ENCODE results near the gene RBM39. TPM values are rescaled to one million over a fixed set of nuclear protein-coding genes. Genes with fewer than 3 reads are reported as not detected.

RBM39 gene
- total and polyA plus RNA-seq, 11 donors = 72.6 to 165 (median 112) TPM

- Histone ChIP-seq H3K27ac (peak overlapping the region in 2 of 12 donors; percentile 5 to 87), H3K4me3 (peak overlapping the region in 9 of 12 donors; percentile 68 to 99 (median 88)), H3K9me3 (no peaks in the 10 kb centered on the region), H3K27me3 (no peaks in the 10 kb centered on the region), H3K4me1 (peaks cover 4 to 26% (median 17%) of the 10 kb centered on the region in 12 donors), H3K36me3 (peaks cover 0 to 65% (median 60%) of the 10 kb centered on the region in 9 donors)
- ATAC-seq (no peak), DNase-seq (no peak)
- intact Hi-C loops (cut with DNase I) = loop anchor here in 3 of 10 donors (5.0 to 10.0 kb wide), 5 partner anchors 45 to 235 kb away; partner anchors contain the start of gene RBM39 (in 1 of the 3)
- 76 to 82% (median 80%) methylated on average over 9 of the region's 9 CpGs for WGBS, 4 donors
- TF ChIP-seq, protein P1, sequence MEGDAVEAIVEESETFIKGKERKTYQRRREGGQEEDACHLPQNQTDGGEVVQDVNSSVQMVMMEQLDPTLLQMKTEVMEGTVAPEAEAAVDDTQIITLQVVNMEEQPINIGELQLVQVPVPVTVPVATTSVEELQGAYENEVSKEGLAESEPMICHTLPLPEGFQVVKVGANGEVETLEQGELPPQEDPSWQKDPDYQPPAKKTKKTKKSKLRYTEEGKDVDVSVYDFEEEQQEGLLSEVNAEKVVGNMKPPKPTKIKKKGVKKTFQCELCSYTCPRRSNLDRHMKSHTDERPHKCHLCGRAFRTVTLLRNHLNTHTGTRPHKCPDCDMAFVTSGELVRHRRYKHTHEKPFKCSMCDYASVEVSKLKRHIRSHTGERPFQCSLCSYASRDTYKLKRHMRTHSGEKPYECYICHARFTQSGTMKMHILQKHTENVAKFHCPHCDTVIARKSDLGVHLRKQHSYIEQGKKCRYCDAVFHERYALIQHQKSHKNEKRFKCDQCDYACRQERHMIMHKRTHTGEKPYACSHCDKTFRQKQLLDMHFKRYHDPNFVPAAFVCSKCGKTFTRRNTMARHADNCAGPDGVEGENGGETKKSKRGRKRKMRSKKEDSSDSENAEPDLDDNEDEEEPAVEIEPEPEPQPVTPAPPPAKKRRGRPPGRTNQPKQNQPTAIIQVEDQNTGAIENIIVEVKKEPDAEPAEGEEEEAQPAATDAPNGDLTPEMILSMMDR (IDR thresholded peaks at IDR 0.05) = no peak
- TF ChIP-seq POLR2A (IDR thresholded peaks at IDR 0.05) = no peak
Observed at GRCh38 chr20:35697696-35698297, 44.3 kb downstream of the RBM39 start.

DNA sequence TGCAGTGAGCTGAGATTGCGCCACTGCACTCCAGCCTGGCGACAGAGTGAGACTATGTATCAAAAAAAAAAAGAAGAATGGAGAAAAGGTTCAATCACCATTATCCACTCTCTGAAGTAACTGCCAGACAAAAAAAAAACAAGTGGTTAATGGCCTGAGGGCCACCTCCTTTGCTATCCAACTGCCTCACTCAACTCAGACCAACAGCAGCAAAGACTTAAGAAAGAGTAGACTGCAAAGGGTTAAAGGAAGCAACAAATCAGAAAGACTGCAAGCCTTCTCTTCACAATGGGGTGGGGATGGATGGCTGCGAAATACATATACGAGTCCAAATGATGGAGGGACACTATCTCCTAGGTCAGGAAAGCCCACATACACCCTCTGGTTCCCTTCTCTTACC is 46.1 kb downstream of the RBM39 start:
- no peak for TF ChIP-seq POLR2A (IDR thresholded peaks at IDR 0.05)
- TF ChIP-seq, protein P1 (IDR thresholded peaks at IDR 0.05) = no peak
- ATAC-seq (no peak), DNase-seq (no peak)
- 77 to 87% (median 85%) methylated on average over 4 of the region's 4 CpGs for WGBS, 4 donors
- H3K9me3 ChIP-seq = no peaks in the 10 kb centered on the region
- H3K4me3 ChIP-seq = no peak overlapping the region
- H3K36me3 ChIP-seq = peaks cover 0 to 65% (median 59%) of the 10 kb centered on the region in 9 donors
- intact Hi-C loops (cut with DNase I) = loop anchor here in 3 of 10 donors (5.0 to 10.0 kb wide), 5 partner anchors 46 to 234 kb away; partner anchors contain the start of gene RBM39 (in 1 of the 3)
- peaks cover 4 to 26% (median 17%) of the 10 kb centered on the region in 12 donors for H3K4me1 ChIP-seq
- H3K27ac ChIP-seq = no peak overlapping the region
- H3K27me3 ChIP-seq = no peaks in the 10 kb centered on the region

- ATAC-seq (no peak), DNase-seq (no peak)
- TF ChIP-seq POLR2A (IDR thresholded peaks at IDR 0.05) = no peak
- no peaks in the 10 kb centered on the region for H3K27me3 ChIP-seq
- H3K9me3 ChIP-seq = no peaks in the 10 kb centered on the region
- H3K27ac ChIP-seq = no peak overlapping the region
- 73 to 83% (median 80%) methylated on average over 2 of the region's 2 CpGs for WGBS, 4 donors
- H3K4me3 ChIP-seq = no peak overlapping the region
- intact Hi-C loops (cut with DNase I) = loop anchor here in 3 of 10 donors (5.0 to 10.0 kb wide), 5 partner anchors 47 to 233 kb away; partner anchors contain the start of gene RBM39 (in 1 of the 3)
- H3K36me3 ChIP-seq = peaks cover 0 to 67% (median 61%) of the 10 kb centered on the region in 9 donors
- peaks cover 4 to 22% (median 15%) of the 10 kb centered on the region in 12 donors for H3K4me1 ChIP-seq
Observed at GRCh38 chr20:35695245-35695749, 46.8 kb downstream of the RBM39 start.

- TF ChIP-seq, protein P1 (IDR thresholded peaks at IDR 0.05) = no peak
- no peak for TF ChIP-seq POLR2A (IDR thresholded peaks at IDR 0.05)
- Histone ChIP-seq H3K4me3 (no peak overlapping the region), H3K4me1 (no peaks in the 10 kb centered on the region), H3K27me3 (no peaks in the 10 kb centered on the region), H3K27ac (no peak overlapping the region), H3K9me3 (no peaks in the 10 kb centered on the region), H3K36me3 (peaks cover 0 to 100% (median 93%) of the 10 kb centered on the region in 9 donors)
- 64 to 79% (median 76%) methylated on average over 4 of the region's 4 CpGs for WGBS, 4 donors
- no peak for ATAC-seq
- intact Hi-C loops (cut with DNase I) = loop anchor here in 1 of 10 donors (10.0 kb wide), 2 partner anchors 175 to 195 kb away; no protein-coding TSS in a partner anchor
- no peak for DNase-seq
Observed at GRCh38 chr20:35690265-35690664, 51.8 kb downstream of the RBM39 start.
